MM.1S (cell line): ENCODE data around the gene WDR45.

Source experiments
- DNase-seq: peaks from one replicate; pipeline ENCODE4 v3.0.0-alpha.2; 2015
- H2AFZ ChIP-seq: fragments of 300-600 bp; sonication (generic); 2 replicates; pipeline ENCODE4 v1.6.0; 2016; ENCODE audit warnings: antibody characterized with exemption, low read length
- H3F3A ChIP-seq: fragments of 300-600 bp; sonication (generic); 2 replicates; pipeline ENCODE4 v1.6.1; 2016; ENCODE audit warnings: mild to moderate bottlenecking, antibody characterized with exemption, low read length, moderate library complexity, mixed read lengths; ENCODE audit not compliant: insufficient read depth
- H3K27ac ChIP-seq: fragments of 300-600 bp; sonication (generic); 2 replicates; pipeline ENCODE4 v1.5.1; 2016; ENCODE audit warnings: mild to moderate bottlenecking, low read length
- H3K27me3 ChIP-seq: fragments of 300-600 bp; sonication (generic); replicated peaks from 2 replicates; pipeline ENCODE4 v1.6.0; 2016; ENCODE audit warnings: low read length; ENCODE audit not compliant: insufficient read depth
- H3K36me3 ChIP-seq: fragments of 300-600 bp; sonication (generic); replicated peaks from 2 replicates; pipeline ENCODE4 v1.6.1; 2016; ENCODE audit warnings: mild to moderate bottlenecking, low read length, mixed read lengths; ENCODE audit not compliant: insufficient read depth
- H3K4me1 ChIP-seq: fragments of 300-600 bp; sonication (generic); 2 replicates; pipeline ENCODE4 v1.6.1; 2016; ENCODE audit warnings: low read length, mixed read lengths
- H3K4me2 ChIP-seq: fragments of 300-600 bp; sonication (generic); 2 replicates; pipeline ENCODE4 v1.6.0; 2016; ENCODE audit warnings: low read depth, low read length
- H3K4me3 ChIP-seq: fragments of 300-600 bp; sonication (generic); 2 replicates; pipeline ENCODE4 v1.5.1; 2016; ENCODE audit warnings: low read length, mixed read lengths
- H3K79me2 ChIP-seq: fragments of 300-600 bp; sonication (generic); 2 replicates; pipeline ENCODE4 v1.6.1; 2016; ENCODE audit warnings: mixed run types, low read length, mixed read lengths
- H3K9ac ChIP-seq: fragments of 300-600 bp; sonication (generic); 2 replicates; pipeline ENCODE4 v1.6.1; 2016; ENCODE audit warnings: low read length, mixed read lengths
- H3K9me2 ChIP-seq: fragments of 300-600 bp; sonication (generic); replicated peaks from 2 replicates; pipeline ENCODE4 v1.6.1; 2016; ENCODE audit warnings: mild to moderate bottlenecking, low read length, mixed read lengths; ENCODE audit not compliant: insufficient read depth
- H3K9me3 ChIP-seq: fragments of 300-600 bp; sonication (generic); replicated peaks from 2 replicates; pipeline ENCODE4 v1.6.1; 2016; ENCODE audit warnings: mild to moderate bottlenecking, low read length, mixed read lengths; ENCODE audit not compliant: insufficient read depth
- H4K20me1 ChIP-seq: fragments of 300-600 bp; sonication (generic); 2 replicates; pipeline ENCODE4 v1.6.1; 2016; ENCODE audit warnings: mild to moderate bottlenecking, low read length, moderate library complexity, mixed read lengths; ENCODE audit not compliant: insufficient read depth
- EZH2 ChIP-seq: fragments of 300-600 bp; sonication (generic); optimal IDR thresholded peaks from 2 replicates; pipeline ENCODE3; 2017; ENCODE audit warnings: low read depth, mild to moderate bottlenecking, antibody characterized with exemption, low read length, mixed read lengths
- EZH2phosphoT487 ChIP-seq: fragments of 300-600 bp; sonication (generic); IDR thresholded peaks from 2 replicates; pipeline ENCODE4 v1.6.1; 2018; ENCODE audit warnings: antibody characterized with exemption, low read length
- TF ChIP-seq, protein P1 (sequence below): fragments of 300-600 bp; sonication (generic); IDR thresholded peaks from 2 replicates; pipeline ENCODE4 v1.5.1; 2016; ENCODE audit warnings: antibody characterized with exemption, low read length, mixed read lengths

WDR45 gene

DNA sequence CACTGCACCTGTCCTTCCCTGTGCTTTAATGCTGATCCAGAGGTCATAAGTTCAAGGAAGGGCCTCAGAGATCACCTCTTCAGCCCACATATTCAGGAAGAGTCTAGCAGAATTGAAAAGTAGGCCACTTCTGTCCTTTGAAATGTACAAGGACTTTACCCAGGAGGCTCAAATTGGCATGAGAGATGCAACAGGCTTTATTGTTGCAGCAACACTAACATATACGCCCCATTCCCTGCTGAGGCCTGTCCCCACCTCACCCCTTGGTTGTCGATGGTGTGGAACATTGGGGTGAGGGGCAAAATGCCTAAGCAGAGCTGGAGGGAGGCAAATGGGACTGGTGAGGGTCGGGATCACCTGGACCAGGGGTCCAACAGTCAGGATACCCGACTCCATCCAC, 8.7 kb downstream of the WDR45 start:
- Histone ChIP-seq H3K79me2 (no peaks in the 10 kb centered on the region), H3K9ac (no peak overlapping the region), H3K9me2 (no peaks in the 10 kb centered on the region), H3K9me3 (no peaks in the 10 kb centered on the region), H3K4me2 (no peak overlapping the region), H3K4me1 (no peaks in the 10 kb centered on the region), H3K36me3 (no peaks in the 10 kb centered on the region), H3K27me3 (no peaks in the 10 kb centered on the region), H3K27ac (no peak overlapping the region), H3F3A (no peaks in the 10 kb centered on the region), H2AFZ (no peak overlapping the region), H3K4me3 (no peak overlapping the region), H4K20me1 (no peaks in the 10 kb centered on the region)
- TF ChIP-seq EZH2phosphoT487, result no peak
- TF ChIP-seq, protein P1, sequence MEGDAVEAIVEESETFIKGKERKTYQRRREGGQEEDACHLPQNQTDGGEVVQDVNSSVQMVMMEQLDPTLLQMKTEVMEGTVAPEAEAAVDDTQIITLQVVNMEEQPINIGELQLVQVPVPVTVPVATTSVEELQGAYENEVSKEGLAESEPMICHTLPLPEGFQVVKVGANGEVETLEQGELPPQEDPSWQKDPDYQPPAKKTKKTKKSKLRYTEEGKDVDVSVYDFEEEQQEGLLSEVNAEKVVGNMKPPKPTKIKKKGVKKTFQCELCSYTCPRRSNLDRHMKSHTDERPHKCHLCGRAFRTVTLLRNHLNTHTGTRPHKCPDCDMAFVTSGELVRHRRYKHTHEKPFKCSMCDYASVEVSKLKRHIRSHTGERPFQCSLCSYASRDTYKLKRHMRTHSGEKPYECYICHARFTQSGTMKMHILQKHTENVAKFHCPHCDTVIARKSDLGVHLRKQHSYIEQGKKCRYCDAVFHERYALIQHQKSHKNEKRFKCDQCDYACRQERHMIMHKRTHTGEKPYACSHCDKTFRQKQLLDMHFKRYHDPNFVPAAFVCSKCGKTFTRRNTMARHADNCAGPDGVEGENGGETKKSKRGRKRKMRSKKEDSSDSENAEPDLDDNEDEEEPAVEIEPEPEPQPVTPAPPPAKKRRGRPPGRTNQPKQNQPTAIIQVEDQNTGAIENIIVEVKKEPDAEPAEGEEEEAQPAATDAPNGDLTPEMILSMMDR, result no peak
- TF ChIP-seq EZH2, result no peak
- DNase-seq, result no peak

DNA sequence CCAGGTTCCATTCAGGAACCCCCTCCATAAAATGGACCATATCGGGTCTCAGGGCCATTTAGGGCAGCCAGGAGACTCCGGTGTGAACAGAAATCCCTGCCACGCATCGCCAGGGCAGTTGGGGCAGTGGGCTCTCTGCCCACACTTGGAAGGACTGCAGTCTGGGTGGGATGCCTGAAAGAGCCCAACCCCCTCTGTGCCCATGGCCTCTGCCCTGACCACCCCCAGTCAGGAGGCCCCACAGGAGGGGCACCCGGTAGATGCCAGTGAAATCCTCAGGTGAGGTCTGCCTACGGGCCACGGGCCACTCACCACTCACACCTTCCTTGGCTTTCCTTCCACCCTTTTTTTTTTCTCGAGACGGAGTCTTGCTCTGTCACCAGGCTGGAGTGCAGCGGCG, 10.6 kb downstream of the WDR45 start:
- H3F3A ChIP-seq, result no peaks in the 10 kb centered on the region
- no peak overlapping the region for H3K27ac ChIP-seq
- H3K4me3 ChIP-seq, result no peak overlapping the region
- no peak for DNase-seq
- H2AFZ ChIP-seq, result no peak overlapping the region
- H3K9me3 ChIP-seq, result no peaks in the 10 kb centered on the region
- H3K9me2 ChIP-seq, result no peaks in the 10 kb centered on the region
- H3K27me3 ChIP-seq, result no peaks in the 10 kb centered on the region
- no peaks in the 10 kb centered on the region for H3K36me3 ChIP-seq
- H4K20me1 ChIP-seq, result no peaks in the 10 kb centered on the region
- H3K4me2 ChIP-seq, result no peak overlapping the region
- H3K4me1 ChIP-seq, result no peaks in the 10 kb centered on the region
- no peaks in the 10 kb centered on the region for H3K79me2 ChIP-seq
- H3K9ac ChIP-seq, result no peak overlapping the region
- no peak for TF ChIP-seq EZH2phosphoT487
- TF ChIP-seq, protein P1, result no peak
- no peak for TF ChIP-seq EZH2

DNA sequence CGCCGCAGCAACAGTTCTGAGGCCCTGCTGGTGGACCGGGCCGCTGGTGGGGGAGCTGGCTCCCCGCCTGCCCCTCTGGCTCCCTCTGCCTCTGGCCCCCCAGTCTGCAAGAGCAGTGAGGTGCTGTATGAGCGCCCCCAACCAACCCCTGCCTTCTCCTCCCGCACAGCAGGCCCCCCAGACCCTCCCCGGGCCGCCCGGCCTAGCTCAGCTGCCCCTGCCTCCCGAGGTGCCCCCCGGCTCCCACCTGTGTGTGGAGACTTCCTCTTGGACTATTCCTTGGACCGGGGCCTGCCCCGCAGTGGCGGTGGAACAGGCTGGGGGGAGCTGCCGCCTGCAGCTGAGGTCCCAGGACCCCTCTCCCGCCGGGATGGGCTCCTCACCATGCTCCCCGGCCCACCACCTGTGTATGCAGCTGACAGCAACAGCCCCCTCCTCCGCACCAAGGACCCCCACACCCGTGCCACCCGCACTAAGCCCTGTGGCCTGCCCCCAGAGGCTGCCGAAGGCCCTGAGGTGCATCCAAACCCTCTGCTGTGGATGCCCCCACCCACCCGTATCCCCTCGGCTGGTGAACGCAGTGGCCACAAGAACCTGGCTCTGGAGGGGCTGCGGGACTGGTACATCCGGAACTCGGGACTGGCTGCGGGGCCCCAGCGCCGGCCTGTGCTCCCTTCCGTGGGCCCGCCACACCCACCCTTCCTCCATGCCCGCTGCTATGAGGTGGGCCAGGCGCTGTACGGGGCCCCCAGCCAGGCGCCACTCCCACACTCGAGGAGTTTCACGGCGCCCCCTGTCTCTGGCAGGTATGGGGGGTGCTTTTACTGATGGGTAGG, 12.2 kb downstream of the WDR45 start:
- Histone ChIP-seq H3K4me2 (no peak overlapping the region), H3K4me3 (no peak overlapping the region), H3K79me2 (no peaks in the 10 kb centered on the region), H3K4me1 (no peaks in the 10 kb centered on the region), H3K36me3 (no peaks in the 10 kb centered on the region), H3K9me3 (no peaks in the 10 kb centered on the region), H2AFZ (no peak overlapping the region), H3K9ac (no peak overlapping the region), H3K9me2 (no peaks in the 10 kb centered on the region), H3F3A (no peaks in the 10 kb centered on the region), H3K27ac (no peak overlapping the region), H3K27me3 (no peaks in the 10 kb centered on the region), H4K20me1 (no peaks in the 10 kb centered on the region)
- TF ChIP-seq EZH2 (no peak), EZH2phosphoT487 (no peak)
- TF ChIP-seq, protein P1, result no peak
- no peak for DNase-seq
